GM23338 (cell line): ENCODE measurements around the gene KAZN. TPM values are rescaled to one million over a fixed set of nuclear protein-coding genes. Genes with fewer than 3 reads are reported as not detected.
A peak's percentile ranks its signal among the peaks of the same experiment; 100 is the strongest.

ENCODE experiments used
- ATAC-seq: fragments of 200-7000 bp; cut with Tn5 transposase; 3 replicates; pipeline ENCODE4 v1.9.1; 2020
- DNase-seq: peaks from one replicate; pipeline ENCODE4 v3.0.0-alpha.2; 2015; ENCODE audit warnings: low spot score
- H2AFZ ChIP-seq: fragments of 200-600 bp; sonication (generic); 2 replicates; pipeline ENCODE4 v1.8.0; 2016; ENCODE audit warnings: antibody characterized with exemption, mild to moderate bottlenecking, moderate library complexity
- H3F3A ChIP-seq: fragments of 200-600 bp; sonication (generic); replicated peaks from 2 replicates; pipeline ENCODE4 v1.8.0; 2017; ENCODE audit warnings: antibody characterized with exemption, mixed run types, low read depth
- H3K27ac ChIP-seq: fragments of 200-600 bp; sonication (generic); 2 replicates; pipeline ENCODE4 v1.6.1; 2016; ENCODE audit warnings: low read depth
- H3K27me3 ChIP-seq: fragments of 200-600 bp; sonication (generic); 2 replicates; pipeline ENCODE4 v1.8.0; 2016; ENCODE audit warnings: mild to moderate bottlenecking, mixed run types, moderate library complexity; ENCODE audit not compliant: insufficient read depth
- H3K36me3 ChIP-seq: fragments of 200-600 bp; sonication (generic); 2 replicates; pipeline ENCODE4 v1.8.0; 2016; ENCODE audit warnings: mild to moderate bottlenecking; ENCODE audit not compliant: insufficient read depth
- H3K4me1 ChIP-seq: fragments of 200-600 bp; sonication (generic); 2 replicates; pipeline ENCODE4 v1.8.0; 2016; ENCODE audit warnings: mild to moderate bottlenecking, moderate library complexity; ENCODE audit not compliant: insufficient read depth
- H3K4me2 ChIP-seq: fragments of 200-600 bp; sonication (generic); 2 replicates; pipeline ENCODE4 v1.7.1; 2017; ENCODE audit warnings: mixed run types
- H3K4me3 ChIP-seq: fragments of 200-600 bp; sonication (generic); 2 replicates; pipeline ENCODE4 v1.6.1; 2016; ENCODE audit warnings: mixed run types
- H3K79me2 ChIP-seq: fragments of 200-600 bp; sonication (generic); replicated peaks from 2 replicates; pipeline ENCODE4 v1.8.0; 2017; ENCODE audit warnings: mild to moderate bottlenecking; ENCODE audit not compliant: insufficient read depth
- H3K9me2 ChIP-seq: fragments of 200-600 bp; sonication (generic); 2 replicates; pipeline ENCODE4 v1.8.0; 2017; ENCODE audit not compliant: insufficient read depth
- H4K20me1 ChIP-seq: fragments of 200-600 bp; sonication (generic); replicated peaks from 2 replicates; pipeline ENCODE4 v1.8.0; 2017; ENCODE audit warnings: mild to moderate bottlenecking; ENCODE audit not compliant: insufficient read depth
- H3K27ac Mint-ChIP-seq: 2 replicates; pipeline ENCODE4 v1.8.0; 2020; ENCODE audit warnings: inconsistent platforms, mild to moderate bottlenecking, moderate library complexity, mixed read lengths
- H3K27me3 Mint-ChIP-seq: 3 replicates; pipeline ENCODE4 v1.8.0; 2022; ENCODE audit warnings: low read depth, mild to moderate bottlenecking, moderate library complexity, mixed read lengths, inconsistent platforms; ENCODE audit not compliant: insufficient read depth, poor library complexity
- H3K36me3 Mint-ChIP-seq: 3 replicates; pipeline ENCODE4 v1.8.0; 2021; ENCODE audit warnings: low read depth, mild to moderate bottlenecking, inconsistent platforms, moderate library complexity, mixed read lengths
- H3K4me1 Mint-ChIP-seq: 3 replicates; pipeline ENCODE4 v1.8.0; 2020; ENCODE audit warnings: mild to moderate bottlenecking, inconsistent platforms, mixed read lengths
- H3K4me3 Mint-ChIP-seq: 3 replicates; pipeline ENCODE4 v1.8.0; 2021; ENCODE audit warnings: moderate library complexity, mild to moderate bottlenecking, inconsistent platforms, mixed read lengths
- H3K9me3 Mint-ChIP-seq: 3 replicates; pipeline ENCODE4 v1.8.0; 2020; ENCODE audit warnings: moderate library complexity, mild to moderate bottlenecking, inconsistent platforms, mixed read lengths
- CREB1 ChIP-seq: fragments of 250-450 bp; sonication (Bioruptor Pico); IDR thresholded peaks from 2 replicates; pipeline ENCODE4 v1.5.0; 2020; ENCODE audit warnings: low read depth, mild to moderate bottlenecking, moderate library complexity
- EZH2 ChIP-seq: fragments of 200-600 bp; sonication (generic); IDR thresholded peaks from one replicate; pipeline ENCODE4 v1.8.0; 2017; ENCODE audit warnings: antibody characterized with exemption, mild to moderate bottlenecking, low read depth; ENCODE audit not compliant: unreplicated experiment
- EZH2phosphoT487 ChIP-seq: fragments of 200-600 bp; sonication (generic); IDR thresholded peaks from one replicate; pipeline ENCODE4 v1.8.1; 2018; ENCODE audit warnings: antibody characterized with exemption; ENCODE audit not compliant: unreplicated experiment
- JUNB ChIP-seq: IDR thresholded peaks from one replicate; pipeline ENCODE4 v1.6.1; 2016; ENCODE audit warnings: antibody characterized with exemption; ENCODE audit not compliant: unreplicated experiment
- NANOG ChIP-seq: IDR thresholded peaks from 2 replicates; pipeline ENCODE4 v1.6.1; 2016; ENCODE audit warnings: antibody characterized with exemption, borderline replicate concordance
- POLR2AphosphoS5 ChIP-seq: IDR thresholded peaks from 2 replicates; pipeline ENCODE4 v1.6.1; 2016; ENCODE audit warnings: antibody characterized with exemption, low read depth
- STAT1 ChIP-seq: IDR thresholded peaks from one replicate; pipeline ENCODE4 v1.6.1; 2016; ENCODE audit warnings: antibody characterized with exemption; ENCODE audit not compliant: unreplicated experiment
- polyA plus RNA-seq: library from polyadenylated mRNA; unstranded; fragments of >200 nt; fragmentation: Nextera tagmentation; extraction: Ambion mirVana; gene quantifications from 2 replicates; pipeline ENCODE4 v1.2.1, GENCODE V29; 2016
- total RNA-seq: library from RNA; depleted of rRNA; stranded (reverse); fragments of >200 nt; shearing (Covaris generic); gene quantifications from 2 replicates; pipeline ENCODE4 v1.2.3, GENCODE V29; 2014
- TF ChIP-seq, protein P1 (sequence below), 2 experiments: fragments of 200-600 bp in 1 of 2; sonication (generic) in 1 of 2; conservative IDR thresholded peaks; 2 replicates each; pipeline versions ENCODE4 v1.5.1 to v1.6.1; 2016 to 2017; ENCODE audit warnings: antibody characterized with exemption in 2 of 2, low read depth in 2 of 2, mild to moderate bottlenecking in 2 of 2, moderate library complexity in 1 of 2
- TF ChIP-seq, protein P2 (sequence below): fragments of 250-450 bp; sonication (Bioruptor Pico); IDR thresholded peaks from 2 replicates; pipeline ENCODE4 v1.5.0; 2020; ENCODE audit warnings: mild to moderate bottlenecking, moderate library complexity
- TF ChIP-seq, protein P3 (sequence below): IDR thresholded peaks from one replicate; pipeline ENCODE4 v1.6.1; 2018; ENCODE audit warnings: antibody characterized with exemption; ENCODE audit not compliant: unreplicated experiment
- TF ChIP-seq, protein P4 (sequence below): IDR thresholded peaks from 2 replicates; pipeline ENCODE4 v1.6.1; 2016; ENCODE audit warnings: antibody characterized with exemption

The KAZN gene
- total and polyA plus RNA-seq, 2 experiments from 2014 or later = 9.9 to 15.0 TPM

DNA sequence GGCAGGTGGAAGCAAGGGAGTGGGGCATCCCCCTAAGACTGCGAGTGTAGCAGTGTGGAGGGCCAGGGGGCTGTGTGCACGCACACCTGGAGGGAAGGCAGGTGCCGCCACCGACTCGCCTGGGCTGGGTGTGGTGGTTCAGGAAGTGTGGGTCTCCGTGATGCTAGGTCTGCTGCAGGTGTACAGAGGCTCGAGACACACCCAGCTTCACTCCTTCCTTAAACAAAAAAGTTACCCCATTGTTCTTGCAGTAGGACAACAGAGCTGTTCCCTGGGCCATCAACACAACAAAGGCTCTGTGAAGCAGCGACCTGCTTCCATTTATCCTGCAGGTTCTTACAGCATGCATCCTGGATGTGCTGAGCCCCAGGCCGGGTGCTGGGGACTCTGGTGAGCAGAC, 454.7 kb downstream of the KAZN start:
- H3K27ac Mint-ChIP-seq = no peak overlapping the region
- DNase-seq = peak; percentile 70
- peaks cover 6% of the 10 kb centered on the region for H3K27me3 Mint-ChIP-seq
- H3K4me3 Mint-ChIP-seq = no peak overlapping the region
- H4K20me1 ChIP-seq = no peaks in the 10 kb centered on the region
- H3K79me2 ChIP-seq = no peaks in the 10 kb centered on the region
- TF ChIP-seq EZH2phosphoT487 (no peak), JUNB (no peak), EZH2 (no peak), POLR2AphosphoS5 (no peak), CREB1 (no peak), STAT1 (no peak), NANOG (no peak)
- TF ChIP-seq, protein P1, sequence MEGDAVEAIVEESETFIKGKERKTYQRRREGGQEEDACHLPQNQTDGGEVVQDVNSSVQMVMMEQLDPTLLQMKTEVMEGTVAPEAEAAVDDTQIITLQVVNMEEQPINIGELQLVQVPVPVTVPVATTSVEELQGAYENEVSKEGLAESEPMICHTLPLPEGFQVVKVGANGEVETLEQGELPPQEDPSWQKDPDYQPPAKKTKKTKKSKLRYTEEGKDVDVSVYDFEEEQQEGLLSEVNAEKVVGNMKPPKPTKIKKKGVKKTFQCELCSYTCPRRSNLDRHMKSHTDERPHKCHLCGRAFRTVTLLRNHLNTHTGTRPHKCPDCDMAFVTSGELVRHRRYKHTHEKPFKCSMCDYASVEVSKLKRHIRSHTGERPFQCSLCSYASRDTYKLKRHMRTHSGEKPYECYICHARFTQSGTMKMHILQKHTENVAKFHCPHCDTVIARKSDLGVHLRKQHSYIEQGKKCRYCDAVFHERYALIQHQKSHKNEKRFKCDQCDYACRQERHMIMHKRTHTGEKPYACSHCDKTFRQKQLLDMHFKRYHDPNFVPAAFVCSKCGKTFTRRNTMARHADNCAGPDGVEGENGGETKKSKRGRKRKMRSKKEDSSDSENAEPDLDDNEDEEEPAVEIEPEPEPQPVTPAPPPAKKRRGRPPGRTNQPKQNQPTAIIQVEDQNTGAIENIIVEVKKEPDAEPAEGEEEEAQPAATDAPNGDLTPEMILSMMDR (conservative IDR thresholded peaks at IDR 0.05; ENCODE audit: low read depth in 2 of 2) = no peak
- TF ChIP-seq, protein P2, sequence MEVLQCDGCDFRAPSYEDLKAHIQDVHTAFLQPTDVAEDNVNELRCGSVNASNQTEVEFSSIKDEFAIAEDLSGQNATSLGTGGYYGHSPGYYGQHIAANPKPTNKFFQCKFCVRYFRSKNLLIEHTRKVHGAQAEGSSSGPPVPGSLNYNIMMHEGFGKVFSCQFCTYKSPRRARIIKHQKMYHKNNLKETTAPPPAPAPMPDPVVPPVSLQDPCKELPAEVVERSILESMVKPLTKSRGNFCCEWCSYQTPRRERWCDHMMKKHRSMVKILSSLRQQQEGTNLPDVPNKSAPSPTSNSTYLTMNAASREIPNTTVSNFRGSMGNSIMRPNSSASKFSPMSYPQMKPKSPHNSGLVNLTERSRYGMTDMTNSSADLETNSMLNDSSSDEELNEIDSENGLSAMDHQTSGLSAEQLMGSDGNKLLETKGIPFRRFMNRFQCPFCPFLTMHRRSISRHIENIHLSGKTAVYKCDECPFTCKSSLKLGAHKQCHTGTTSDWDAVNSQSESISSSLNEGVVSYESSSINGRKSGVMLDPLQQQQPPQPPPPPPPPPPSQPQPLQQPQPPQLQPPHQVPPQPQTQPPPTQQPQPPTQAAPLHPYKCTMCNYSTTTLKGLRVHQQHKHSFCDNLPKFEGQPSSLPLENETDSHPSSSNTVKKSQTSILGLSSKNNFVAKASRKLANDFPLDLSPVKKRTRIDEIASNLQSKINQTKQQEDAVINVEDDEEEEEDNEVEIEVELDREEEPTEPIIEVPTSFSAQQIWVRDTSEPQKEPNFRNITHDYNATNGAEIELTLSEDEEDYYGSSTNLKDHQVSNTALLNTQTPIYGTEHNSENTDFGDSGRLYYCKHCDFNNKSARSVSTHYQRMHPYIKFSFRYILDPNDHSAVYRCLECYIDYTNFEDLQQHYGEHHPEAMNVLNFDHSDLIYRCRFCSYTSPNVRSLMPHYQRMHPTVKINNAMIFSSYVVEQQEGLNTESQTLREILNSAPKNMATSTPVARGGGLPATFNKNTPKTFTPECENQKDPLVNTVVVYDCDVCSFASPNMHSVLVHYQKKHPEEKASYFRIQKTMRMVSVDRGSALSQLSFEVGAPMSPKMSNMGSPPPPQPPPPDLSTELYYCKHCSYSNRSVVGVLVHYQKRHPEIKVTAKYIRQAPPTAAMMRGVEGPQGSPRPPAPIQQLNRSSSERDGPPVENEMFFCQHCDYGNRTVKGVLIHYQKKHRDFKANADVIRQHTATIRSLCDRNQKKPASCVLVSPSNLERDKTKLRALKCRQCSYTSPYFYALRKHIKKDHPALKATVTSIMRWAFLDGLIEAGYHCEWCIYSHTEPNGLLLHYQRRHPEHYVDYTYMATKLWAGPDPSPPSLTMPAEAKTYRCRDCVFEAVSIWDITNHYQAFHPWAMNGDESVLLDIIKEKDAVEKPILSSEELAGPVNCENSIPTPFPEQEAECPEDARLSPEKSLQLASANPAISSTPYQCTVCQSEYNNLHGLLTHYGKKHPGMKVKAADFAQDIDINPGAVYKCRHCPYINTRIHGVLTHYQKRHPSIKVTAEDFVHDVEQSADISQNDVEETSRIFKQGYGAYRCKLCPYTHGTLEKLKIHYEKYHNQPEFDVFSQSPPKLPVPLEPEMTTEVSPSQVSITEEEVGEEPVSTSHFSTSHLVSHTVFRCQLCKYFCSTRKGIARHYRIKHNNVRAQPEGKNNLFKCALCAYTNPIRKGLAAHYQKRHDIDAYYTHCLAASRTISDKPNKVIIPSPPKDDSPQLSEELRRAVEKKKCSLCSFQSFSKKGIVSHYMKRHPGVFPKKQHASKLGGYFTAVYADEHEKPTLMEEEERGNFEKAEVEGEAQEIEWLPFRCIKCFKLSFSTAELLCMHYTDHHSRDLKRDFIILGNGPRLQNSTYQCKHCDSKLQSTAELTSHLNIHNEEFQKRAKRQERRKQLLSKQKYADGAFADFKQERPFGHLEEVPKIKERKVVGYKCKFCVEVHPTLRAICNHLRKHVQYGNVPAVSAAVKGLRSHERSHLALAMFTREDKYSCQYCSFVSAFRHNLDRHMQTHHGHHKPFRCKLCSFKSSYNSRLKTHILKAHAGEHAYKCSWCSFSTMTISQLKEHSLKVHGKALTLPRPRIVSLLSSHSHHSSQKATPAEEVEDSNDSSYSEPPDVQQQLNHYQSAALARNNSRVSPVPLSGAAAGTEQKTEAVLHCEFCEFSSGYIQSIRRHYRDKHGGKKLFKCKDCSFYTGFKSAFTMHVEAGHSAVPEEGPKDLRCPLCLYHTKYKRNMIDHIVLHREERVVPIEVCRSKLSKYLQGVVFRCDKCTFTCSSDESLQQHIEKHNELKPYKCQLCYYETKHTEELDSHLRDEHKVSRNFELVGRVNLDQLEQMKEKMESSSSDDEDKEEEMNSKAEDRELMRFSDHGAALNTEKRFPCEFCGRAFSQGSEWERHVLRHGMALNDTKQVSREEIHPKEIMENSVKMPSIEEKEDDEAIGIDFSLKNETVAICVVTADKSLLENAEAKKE = no peak
- TF ChIP-seq, protein P3, sequence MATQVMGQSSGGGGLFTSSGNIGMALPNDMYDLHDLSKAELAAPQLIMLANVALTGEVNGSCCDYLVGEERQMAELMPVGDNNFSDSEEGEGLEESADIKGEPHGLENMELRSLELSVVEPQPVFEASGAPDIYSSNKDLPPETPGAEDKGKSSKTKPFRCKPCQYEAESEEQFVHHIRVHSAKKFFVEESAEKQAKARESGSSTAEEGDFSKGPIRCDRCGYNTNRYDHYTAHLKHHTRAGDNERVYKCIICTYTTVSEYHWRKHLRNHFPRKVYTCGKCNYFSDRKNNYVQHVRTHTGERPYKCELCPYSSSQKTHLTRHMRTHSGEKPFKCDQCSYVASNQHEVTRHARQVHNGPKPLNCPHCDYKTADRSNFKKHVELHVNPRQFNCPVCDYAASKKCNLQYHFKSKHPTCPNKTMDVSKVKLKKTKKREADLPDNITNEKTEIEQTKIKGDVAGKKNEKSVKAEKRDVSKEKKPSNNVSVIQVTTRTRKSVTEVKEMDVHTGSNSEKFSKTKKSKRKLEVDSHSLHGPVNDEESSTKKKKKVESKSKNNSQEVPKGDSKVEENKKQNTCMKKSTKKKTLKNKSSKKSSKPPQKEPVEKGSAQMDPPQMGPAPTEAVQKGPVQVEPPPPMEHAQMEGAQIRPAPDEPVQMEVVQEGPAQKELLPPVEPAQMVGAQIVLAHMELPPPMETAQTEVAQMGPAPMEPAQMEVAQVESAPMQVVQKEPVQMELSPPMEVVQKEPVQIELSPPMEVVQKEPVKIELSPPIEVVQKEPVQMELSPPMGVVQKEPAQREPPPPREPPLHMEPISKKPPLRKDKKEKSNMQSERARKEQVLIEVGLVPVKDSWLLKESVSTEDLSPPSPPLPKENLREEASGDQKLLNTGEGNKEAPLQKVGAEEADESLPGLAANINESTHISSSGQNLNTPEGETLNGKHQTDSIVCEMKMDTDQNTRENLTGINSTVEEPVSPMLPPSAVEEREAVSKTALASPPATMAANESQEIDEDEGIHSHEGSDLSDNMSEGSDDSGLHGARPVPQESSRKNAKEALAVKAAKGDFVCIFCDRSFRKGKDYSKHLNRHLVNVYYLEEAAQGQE = no peak
- TF ChIP-seq, protein P4, sequence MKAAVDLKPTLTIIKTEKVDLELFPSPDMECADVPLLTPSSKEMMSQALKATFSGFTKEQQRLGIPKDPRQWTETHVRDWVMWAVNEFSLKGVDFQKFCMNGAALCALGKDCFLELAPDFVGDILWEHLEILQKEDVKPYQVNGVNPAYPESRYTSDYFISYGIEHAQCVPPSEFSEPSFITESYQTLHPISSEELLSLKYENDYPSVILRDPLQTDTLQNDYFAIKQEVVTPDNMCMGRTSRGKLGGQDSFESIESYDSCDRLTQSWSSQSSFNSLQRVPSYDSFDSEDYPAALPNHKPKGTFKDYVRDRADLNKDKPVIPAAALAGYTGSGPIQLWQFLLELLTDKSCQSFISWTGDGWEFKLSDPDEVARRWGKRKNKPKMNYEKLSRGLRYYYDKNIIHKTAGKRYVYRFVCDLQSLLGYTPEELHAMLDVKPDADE = no peak
- no peaks in the 10 kb centered on the region for H3K9me3 Mint-ChIP-seq
- H3K4me1 ChIP-seq = peaks cover 11% of the 10 kb centered on the region; the same call in 1 of the 2 replicates
- no peak overlapping the region for H2AFZ ChIP-seq
- no peaks in the 10 kb centered on the region for H3K27me3 ChIP-seq
- peak; percentile 95 for ATAC-seq
- H3K4me3 ChIP-seq = no peak overlapping the region
- H3K36me3 Mint-ChIP-seq = no peaks in the 10 kb centered on the region
- peaks cover 15% of the 10 kb centered on the region for H3K4me1 Mint-ChIP-seq
- H3K36me3 ChIP-seq = no peaks in the 10 kb centered on the region
- H3K27ac ChIP-seq = no peak overlapping the region
- H3K4me2 ChIP-seq = peak overlapping the region; percentile 20; the same call in 1 of the 2 replicates
- H3F3A ChIP-seq = no peaks in the 10 kb centered on the region
- no peaks in the 10 kb centered on the region for H3K9me2 ChIP-seq
